ENCODE results near the gene TSHZ2.

TSHZ2 gene

GRCh38 chr20:53187392-53188068 is 215.4 kb downstream of the TSHZ2 start:
- in situ Hi-C loops (cut with HindIII; ENCODE audit: low pct_ligation_motif_present, low sequenced_read_pairs) = no loop called here
- no peak for DNase-seq
- TF ChIP-seq, protein P1, sequence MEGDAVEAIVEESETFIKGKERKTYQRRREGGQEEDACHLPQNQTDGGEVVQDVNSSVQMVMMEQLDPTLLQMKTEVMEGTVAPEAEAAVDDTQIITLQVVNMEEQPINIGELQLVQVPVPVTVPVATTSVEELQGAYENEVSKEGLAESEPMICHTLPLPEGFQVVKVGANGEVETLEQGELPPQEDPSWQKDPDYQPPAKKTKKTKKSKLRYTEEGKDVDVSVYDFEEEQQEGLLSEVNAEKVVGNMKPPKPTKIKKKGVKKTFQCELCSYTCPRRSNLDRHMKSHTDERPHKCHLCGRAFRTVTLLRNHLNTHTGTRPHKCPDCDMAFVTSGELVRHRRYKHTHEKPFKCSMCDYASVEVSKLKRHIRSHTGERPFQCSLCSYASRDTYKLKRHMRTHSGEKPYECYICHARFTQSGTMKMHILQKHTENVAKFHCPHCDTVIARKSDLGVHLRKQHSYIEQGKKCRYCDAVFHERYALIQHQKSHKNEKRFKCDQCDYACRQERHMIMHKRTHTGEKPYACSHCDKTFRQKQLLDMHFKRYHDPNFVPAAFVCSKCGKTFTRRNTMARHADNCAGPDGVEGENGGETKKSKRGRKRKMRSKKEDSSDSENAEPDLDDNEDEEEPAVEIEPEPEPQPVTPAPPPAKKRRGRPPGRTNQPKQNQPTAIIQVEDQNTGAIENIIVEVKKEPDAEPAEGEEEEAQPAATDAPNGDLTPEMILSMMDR (IDR thresholded peaks at IDR 0.05; ENCODE audit: low read depth, low read length, missing control alignments) = no peak
- H3K36me3 ChIP-seq (replicated peaks) = no peaks in the 10 kb centered on the region
- H3K27me3 ChIP-seq (replicated peaks) = no peaks in the 10 kb centered on the region
- H3K4me3 ChIP-seq (ENCODE audit: low read depth, low read length) = no peak overlapping the region
- H3K27ac ChIP-seq = no peak overlapping the region

DNA sequence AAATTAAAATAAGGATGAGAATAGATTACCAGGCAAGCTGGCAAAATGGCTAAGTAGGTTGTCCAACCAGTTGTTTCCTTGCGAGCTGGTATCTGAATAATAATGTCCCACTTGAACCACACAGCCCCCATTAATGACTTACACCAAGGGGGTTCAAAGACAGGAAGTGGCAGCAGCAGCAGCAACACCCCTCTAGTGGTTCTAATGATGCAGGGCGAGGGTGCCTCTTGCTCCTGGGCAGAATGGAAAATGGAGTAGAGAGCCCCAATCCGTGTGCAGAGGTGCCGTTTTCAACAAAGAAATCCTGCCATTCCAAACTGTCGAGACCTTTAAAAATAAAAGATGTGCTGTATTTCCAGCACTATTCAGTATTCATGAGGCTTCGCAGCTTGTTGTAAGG is 218.1 kb downstream of the TSHZ2 start:
- DNase-seq = no peak
- TF ChIP-seq, protein P1 (IDR thresholded peaks at IDR 0.05; ENCODE audit: low read depth, low read length, missing control alignments) = no peak
- H3K4me3 ChIP-seq (ENCODE audit: low read depth, low read length) = no peak overlapping the region

DNA sequence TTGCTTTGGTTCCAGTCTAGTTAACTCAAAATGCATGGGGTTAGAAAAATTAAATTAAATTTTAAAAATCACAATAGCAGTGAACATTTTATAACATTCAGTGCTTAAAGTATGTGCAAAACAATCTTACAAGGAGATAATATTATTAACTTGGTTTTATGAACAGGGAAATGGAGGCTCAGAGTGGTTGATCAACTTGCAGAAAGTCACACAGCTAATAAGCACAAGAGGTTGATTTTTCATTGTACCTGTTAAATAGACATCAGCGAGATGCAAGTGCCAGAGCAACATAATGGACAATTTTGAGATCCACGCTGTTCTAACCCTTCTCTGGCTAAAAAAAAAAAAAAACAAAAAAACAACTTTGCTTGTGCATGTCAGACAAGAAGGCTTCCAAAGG is 219.8 kb downstream of the TSHZ2 start:
- in situ Hi-C loops (cut with HindIII; ENCODE audit: low pct_ligation_motif_present, low sequenced_read_pairs) = no loop called here
- DNase-seq = no peak
- TF ChIP-seq, protein P1 (IDR thresholded peaks at IDR 0.05; ENCODE audit: low read depth, low read length, missing control alignments) = no peak
- Histone ChIP-seq H3K27ac (no peak overlapping the region), H3K4me3 (ENCODE audit: low read depth, low read length) (no peak overlapping the region), H3K36me3 (replicated peaks) (no peaks in the 10 kb centered on the region), H3K27me3 (replicated peaks) (no peaks in the 10 kb centered on the region)

More for the DNA sequence above, 218.1 kb downstream of the TSHZ2 start:
- in situ Hi-C loops (cut with HindIII; ENCODE audit: low pct_ligation_motif_present, low sequenced_read_pairs) = no loop called here
- no peaks in the 10 kb centered on the region for H3K36me3 ChIP-seq (replicated peaks)
- H3K27me3 ChIP-seq (replicated peaks) = no peaks in the 10 kb centered on the region
- no peak overlapping the region for H3K27ac ChIP-seq

GRCh38 chr20:53194306-53195290 is 222.4 kb downstream of the TSHZ2 start:
- no peak for DNase-seq
- no peaks in the 10 kb centered on the region for H3K36me3 ChIP-seq (replicated peaks)
- TF ChIP-seq, protein P1 (IDR thresholded peaks at IDR 0.05; ENCODE audit: low read depth, low read length, missing control alignments) = no peak
- in situ Hi-C loops (cut with HindIII; ENCODE audit: low pct_ligation_motif_present, low sequenced_read_pairs) = no loop called here
- H3K27ac ChIP-seq = no peak overlapping the region
- H3K4me3 ChIP-seq (ENCODE audit: low read depth, low read length) = no peak overlapping the region
- H3K27me3 ChIP-seq (replicated peaks) = no peaks in the 10 kb centered on the region

- H3K27me3 ChIP-seq (replicated peaks) = no peaks in the 10 kb centered on the region
- no peak overlapping the region for H3K27ac ChIP-seq
- H3K36me3 ChIP-seq (replicated peaks) = no peaks in the 10 kb centered on the region
- DNase-seq = no peak
- H3K4me3 ChIP-seq (ENCODE audit: low read depth, low read length) = no peak overlapping the region
- in situ Hi-C loops (cut with HindIII; ENCODE audit: low pct_ligation_motif_present, low sequenced_read_pairs) = no loop called here
- TF ChIP-seq, protein P1 (IDR thresholded peaks at IDR 0.05; ENCODE audit: low read depth, low read length, missing control alignments) = no peak
These were observed 223.9 kb downstream of the TSHZ2 start for GRCh38 chr20:53195876-53196610.
